ENCODE data around the gene P4HB. TPM values are rescaled to one million over a fixed set of nuclear protein-coding genes. Genes with fewer than 3 reads are reported as not detected.

Gene P4HB
- total and polyA plus RNA-seq, 4 donors, result 143 to 443 (median 283) TPM

GRCh38 chr17:81794074-81794476, 66.3 kb downstream of the P4HB start:
- H3K9me3 ChIP-seq (ENCODE audit: control insufficient read depth, insufficient read depth, low read length), result no peaks in the 10 kb centered on the region
- no peak for DNase-seq (ENCODE audit: low read depth in 4 of 6, low spot score in 6 of 6)
- H3K36me3 ChIP-seq (ENCODE audit: control insufficient read depth, insufficient read depth, low read length), result no peaks in the 10 kb centered on the region
- WGBS (ENCODE audit: insufficient coverage), result 88% methylated on average over 3 of the region's 3 CpGs
- H3K27ac ChIP-seq (ENCODE audit: low read depth, low read length), result no peak overlapping the region
- H3K4me1 ChIP-seq (ENCODE audit: control insufficient read depth, insufficient read depth, low read length), result no peaks in the 10 kb centered on the region
- no peaks in the 10 kb centered on the region for H3K27me3 ChIP-seq (ENCODE audit: control insufficient read depth, insufficient read depth, low read length)
- no peak overlapping the region for H3K4me3 ChIP-seq (ENCODE audit: low read depth, low read length)

Other genes with a start within 250 kb of the P4HB start
Only the 30 nearest of the 31 such genes appear.
- gene NPLOC4, start 223.4 kb downstream of the P4HB start, total RNA-seq, result 10 to 100 TPM; 38.8 to 40.1 TPM
- gene NPLOC4, start 223.4 kb downstream of the P4HB start, polyA plus RNA-seq (ENCODE audit: insufficient read length in 2 of 2), result 10 to 100 TPM; 46.0 to 60.6 TPM
- gene TSPAN10, start 223.3 kb downstream of the P4HB start, total RNA-seq, result 1 to 10 TPM in 1 of 2 donors, under 1 TPM in 1; 0.69 to 1.3 TPM
- gene TSPAN10, start 223.3 kb downstream of the P4HB start, polyA plus RNA-seq (ENCODE audit: insufficient read length in 2 of 2), result 1 to 10 TPM; 1.2 to 1.6 TPM
- gene PDE6G, start 204.0 kb downstream of the P4HB start, total RNA-seq, result 1 to 10 TPM in 1 of 2 donors, not detected in 1; 3.7 TPM
- 1 to 10 TPM; 1.9 to 2.0 TPM for gene PDE6G, start 204.0 kb downstream of the P4HB start, polyA plus RNA-seq (ENCODE audit: insufficient read length in 2 of 2)
- 10 to 100 TPM; 10.1 to 35.6 TPM for gene OXLD1, start 193.9 kb downstream of the P4HB start, total RNA-seq
- 10 to 100 TPM; 20.9 to 27.1 TPM for gene OXLD1, start 193.9 kb downstream of the P4HB start, polyA plus RNA-seq (ENCODE audit: insufficient read length in 2 of 2)
- 10 to 100 TPM in 1 of 2 donors, 1 to 10 TPM in 1; 3.9 to 11.9 TPM for gene CCDC137, start 193.8 kb downstream of the P4HB start, total RNA-seq
- gene CCDC137, start 193.8 kb downstream of the P4HB start, polyA plus RNA-seq (ENCODE audit: insufficient read length in 2 of 2), result 10 to 100 TPM; 21.1 to 25.9 TPM
- gene ARL16, start 176.7 kb downstream of the P4HB start, total RNA-seq, result 10 to 100 TPM; 43.2 to 57.1 TPM
- gene ARL16, start 176.7 kb downstream of the P4HB start, polyA plus RNA-seq (ENCODE audit: insufficient read length in 2 of 2), result 10 to 100 TPM; 64.8 to 69.1 TPM
- 10 to 100 TPM; 37.9 to 66.7 TPM for gene HGS, start 176.5 kb downstream of the P4HB start, total RNA-seq
- gene HGS, start 176.5 kb downstream of the P4HB start, polyA plus RNA-seq (ENCODE audit: insufficient read length in 2 of 2), result 100 to 1,000 TPM; 107 to 128 TPM
- 10 to 100 TPM in 1 of 2 donors, 1 to 10 TPM in 1; 9.2 to 10.7 TPM for gene MRPL12, start 157.2 kb downstream of the P4HB start, total RNA-seq
- gene MRPL12, start 157.2 kb downstream of the P4HB start, polyA plus RNA-seq (ENCODE audit: insufficient read length in 2 of 2), result 10 to 100 TPM; 74.5 to 76.0 TPM
- 10 to 100 TPM in 1 of 2 donors, 1 to 10 TPM in 1; 6.1 to 10.4 TPM for gene SLC25A10, start 148.3 kb downstream of the P4HB start, total RNA-seq
- 10 to 100 TPM; 14.1 to 15.2 TPM for gene SLC25A10, start 148.3 kb downstream of the P4HB start, polyA plus RNA-seq (ENCODE audit: insufficient read length in 2 of 2)
- under 1 TPM; 0.50 to 0.99 TPM for gene GCGR, start 56.4 kb downstream of the P4HB start, total RNA-seq
- gene GCGR, start 56.4 kb downstream of the P4HB start, polyA plus RNA-seq (ENCODE audit: insufficient read length in 2 of 2), result 1 to 10 TPM in 1 of 2 donors, not detected in 1; 1.3 TPM
- gene MCRIP1, start 27.2 kb downstream of the P4HB start, total RNA-seq, result 100 to 1,000 TPM in 1 of 2 donors, 10 to 100 TPM in 1; 51.0 to 146 TPM
- gene MCRIP1, start 27.2 kb downstream of the P4HB start, polyA plus RNA-seq (ENCODE audit: insufficient read length in 2 of 2), result 100 to 1,000 TPM; 216 to 234 TPM
- under 1 TPM in 1 of 2 donors, not detected in 1; 0.17 TPM for gene PPP1R27, start 25.5 kb downstream of the P4HB start, total RNA-seq
- gene PPP1R27, start 25.5 kb downstream of the P4HB start, polyA plus RNA-seq (ENCODE audit: insufficient read length in 2 of 2), result under 1 TPM in 1 of 2 donors, not detected in 1; 0.18 TPM
- 100 to 1,000 TPM in 1 of 2 donors, 10 to 100 TPM in 1; 46.6 to 158 TPM for gene ARHGDIA, start 10.8 kb upstream of the P4HB start, total RNA-seq
- 100 to 1,000 TPM; 318 to 319 TPM for gene ARHGDIA, start 10.8 kb upstream of the P4HB start, polyA plus RNA-seq (ENCODE audit: insufficient read length in 2 of 2)
- 10 to 100 TPM; 54.6 to 77.1 TPM for gene ALYREF, start 31.1 kb upstream of the P4HB start, total RNA-seq
- gene ALYREF, start 31.1 kb upstream of the P4HB start, polyA plus RNA-seq (ENCODE audit: insufficient read length in 2 of 2), result 10 to 100 TPM; 77.4 to 84.5 TPM
- 100 to 1,000 TPM in 1 of 2 donors, 10 to 100 TPM in 1; 53.8 to 120 TPM for gene ANAPC11, start 31.2 kb upstream of the P4HB start, total RNA-seq
- gene ANAPC11, start 31.2 kb upstream of the P4HB start, polyA plus RNA-seq (ENCODE audit: insufficient read length in 2 of 2), result 100 to 1,000 TPM; 142 to 144 TPM
- gene NPB, start 41.7 kb upstream of the P4HB start, total RNA-seq, result 1 to 10 TPM; 1.1 to 4.4 TPM
- gene NPB, start 41.7 kb upstream of the P4HB start, polyA plus RNA-seq (ENCODE audit: insufficient read length in 2 of 2), result 1 to 10 TPM; 2.1 to 3.8 TPM
- gene PCYT2, start 50.9 kb upstream of the P4HB start, total RNA-seq, result 10 to 100 TPM; 31.4 to 36.4 TPM
- gene PCYT2, start 50.9 kb upstream of the P4HB start, polyA plus RNA-seq (ENCODE audit: insufficient read length in 2 of 2), result 10 to 100 TPM; 62.9 to 67.4 TPM
- gene SIRT7, start 57.6 kb upstream of the P4HB start, total RNA-seq, result 10 to 100 TPM in 1 of 2 donors, 1 to 10 TPM in 1; 5.8 to 11.8 TPM
- 10 to 100 TPM; 18.9 to 24.2 TPM for gene SIRT7, start 57.6 kb upstream of the P4HB start, polyA plus RNA-seq (ENCODE audit: insufficient read length in 2 of 2)
- gene MAFG, start 67.2 kb upstream of the P4HB start, total RNA-seq, result 10 to 100 TPM; 10.8 to 13.0 TPM
- 10 to 100 TPM; 21.5 to 24.2 TPM for gene MAFG, start 67.2 kb upstream of the P4HB start, polyA plus RNA-seq (ENCODE audit: insufficient read length in 2 of 2)
- 10 to 100 TPM; 37.0 to 52.0 TPM for gene PYCR1, start 76.8 kb upstream of the P4HB start, total RNA-seq
- gene PYCR1, start 76.8 kb upstream of the P4HB start, polyA plus RNA-seq (ENCODE audit: insufficient read length in 2 of 2), result 10 to 100 TPM; 47.2 to 56.8 TPM
- 1 to 10 TPM in 1 of 2 donors, under 1 TPM in 1; 0.44 to 2.0 TPM for gene MYADML2, start 86.7 kb upstream of the P4HB start, total RNA-seq
- 1 to 10 TPM; 2.2 to 2.9 TPM for gene MYADML2, start 86.7 kb upstream of the P4HB start, polyA plus RNA-seq (ENCODE audit: insufficient read length in 2 of 2)
- 1 to 10 TPM in 1 of 2 donors, under 1 TPM in 1; 0.89 to 3.0 TPM for gene NOTUM, start 100.7 kb upstream of the P4HB start, total RNA-seq
- 1 to 10 TPM in 1 of 2 donors, under 1 TPM in 1; 0.82 to 1.4 TPM for gene NOTUM, start 100.7 kb upstream of the P4HB start, polyA plus RNA-seq (ENCODE audit: insufficient read length in 2 of 2)
- gene ASPSCR1, start 117.1 kb upstream of the P4HB start, total RNA-seq, result 10 to 100 TPM; 22.3 to 42.8 TPM
- gene ASPSCR1, start 117.1 kb upstream of the P4HB start, polyA plus RNA-seq (ENCODE audit: insufficient read length in 2 of 2), result 10 to 100 TPM; 38.9 to 53.7 TPM
- 10 to 100 TPM; 37.0 to 56.3 TPM for gene CENPX, start 162.3 kb upstream of the P4HB start, total RNA-seq
- gene CENPX, start 162.3 kb upstream of the P4HB start, polyA plus RNA-seq (ENCODE audit: insufficient read length in 2 of 2), result 10 to 100 TPM; 70.4 to 71.9 TPM
- 10 to 100 TPM in 1 of 2 donors, 1 to 10 TPM in 1; 8.2 to 16.9 TPM for gene LRRC45, start 162.8 kb upstream of the P4HB start, total RNA-seq
- gene LRRC45, start 162.8 kb upstream of the P4HB start, polyA plus RNA-seq (ENCODE audit: insufficient read length in 2 of 2), result 10 to 100 TPM; 22.1 to 26.4 TPM
- gene RAC3, start 171.1 kb upstream of the P4HB start, total RNA-seq, result 10 to 100 TPM; 51.7 to 58.4 TPM
- gene RAC3, start 171.1 kb upstream of the P4HB start, polyA plus RNA-seq (ENCODE audit: insufficient read length in 2 of 2), result 100 to 1,000 TPM; 212 to 214 TPM
- gene DCXR, start 177.2 kb upstream of the P4HB start, total RNA-seq, result 10 to 100 TPM; 44.3 to 94.5 TPM
- 100 to 1,000 TPM; 144 to 145 TPM for gene DCXR, start 177.2 kb upstream of the P4HB start, polyA plus RNA-seq (ENCODE audit: insufficient read length in 2 of 2)
- gene RFNG, start 191.3 kb upstream of the P4HB start, total RNA-seq, result 10 to 100 TPM; 19.5 to 36.7 TPM
- gene RFNG, start 191.3 kb upstream of the P4HB start, polyA plus RNA-seq (ENCODE audit: insufficient read length in 2 of 2), result 10 to 100 TPM; 61.8 to 75.2 TPM
- 100 to 1,000 TPM in 1 of 2 donors, 10 to 100 TPM in 1; 63.4 to 125 TPM for gene GPS1, start 191.4 kb upstream of the P4HB start, total RNA-seq
- 100 to 1,000 TPM; 151 to 165 TPM for gene GPS1, start 191.4 kb upstream of the P4HB start, polyA plus RNA-seq (ENCODE audit: insufficient read length in 2 of 2)
- gene DUS1L, start 205.3 kb upstream of the P4HB start, total RNA-seq, result 10 to 100 TPM; 18.9 to 48.8 TPM
- 10 to 100 TPM; 66.6 to 85.1 TPM for gene DUS1L, start 205.3 kb upstream of the P4HB start, polyA plus RNA-seq (ENCODE audit: insufficient read length in 2 of 2)